HG03469 (cell line): ENCODE results near the gene PIH1D1.

Experiments
- ATAC-seq: cut with Tn5 transposase; IDR thresholded peaks from one replicate; pipeline ENCODE4 v1.9.1; 2021; ENCODE audit warnings: mild to moderate bottlenecking, moderate library complexity, moderate number of reproducible peaks; ENCODE audit not compliant: unreplicated experiment

The PIH1D1 gene

GRCh38 chr19:49436381-49437017 lies 15.1 kb downstream of the PIH1D1 start:
- no peak for ATAC-seq

- ATAC-seq, result no peak
These were observed 15.9 kb downstream of the PIH1D1 start for GRCh38 chr19:49435670-49436069.

GRCh38 chr19:49434907-49435583 lies 16.6 kb downstream of the PIH1D1 start:
- ATAC-seq, result no peak

GRCh38 chr19:49433240-49433901 lies 18.2 kb downstream of the PIH1D1 start:
- no peak for ATAC-seq

GRCh38 chr19:49432141-49433073 lies 19.2 kb downstream of the PIH1D1 start:
- ATAC-seq, result no peak

GRCh38 chr19:49431330-49431749 lies 20.3 kb downstream of the PIH1D1 start:
- ATAC-seq, result no peak

GRCh38 chr19:49430678-49431329 lies 20.8 kb downstream of the PIH1D1 start:
- no peak for ATAC-seq

- no peak for ATAC-seq
These were observed 21.4 kb downstream of the PIH1D1 start for GRCh38 chr19:49430172-49430677.

- ATAC-seq, result no peak
These were observed 22.8 kb downstream of the PIH1D1 start for GRCh38 chr19:49428547-49429451.

- ATAC-seq, result no peak
These were observed 23.6 kb downstream of the PIH1D1 start for GRCh38 chr19:49427855-49428546.

- ATAC-seq, result no peak
These were observed 24.3 kb downstream of the PIH1D1 start for GRCh38 chr19:49427339-49427738.

GRCh38 chr19:49425922-49426592 lies 25.6 kb downstream of the PIH1D1 start:
- ATAC-seq, result no peak

- no peak for ATAC-seq
These were observed 26.4 kb downstream of the PIH1D1 start, which contains the start of gene GFY for GRCh38 chr19:49425178-49425577. Gene GFY, plus strand, starts transcription at chr19:49425388. Its CDS starts 1,043 bp downstream, at chr19:49426431.

- ATAC-seq, result no peak
These were observed 27.7 kb downstream of the PIH1D1 start for GRCh38 chr19:49423985-49424303.

GRCh38 chr19:49423071-49423984 lies 28.3 kb downstream of the PIH1D1 start, which contains the start of gene PTH2:
Gene PTH2, minus strand, starts transcription at chr19:49423441. Its CDS starts 102 bp downstream, at chr19:49423339.
- no peak for ATAC-seq

- no peak for ATAC-seq
These were observed 29.1 kb downstream of the PIH1D1 start for GRCh38 chr19:49422407-49423070.

- ATAC-seq, result no peak
These were observed 29.8 kb downstream of the PIH1D1 start for GRCh38 chr19:49421878-49422202.
